Neural progenitor cell (in vitro differentiated cells): Measurements from ENCODE around the gene CABP5. TPM values are rescaled to one million over a fixed set of nuclear protein-coding genes. Genes with fewer than 3 reads are reported as not detected.
"Not testable (repeated sequence)": the region's sequence is repeated elsewhere in the genome, so short reads cannot be mapped to it uniquely, and the experiment has no call there.

Source experiments
- DNase-seq: peaks from one replicate; pipeline ENCODE4 v3.0.0-alpha.2; 2016; ENCODE audit warnings: low spot score
- H2AFZ ChIP-seq: fragments of 200-600 bp; sonication (generic); replicated peaks from 2 replicates; pipeline ENCODE4 v1.6.1; 2016; ENCODE audit warnings: antibody characterized with exemption
- H3F3A ChIP-seq: fragments of 200-600 bp; sonication (generic); 2 replicates; pipeline ENCODE4 v1.6.1; 2016; ENCODE audit warnings: antibody characterized with exemption, low read depth
- H3K27ac ChIP-seq: fragments of 200-600 bp; sonication (generic); 2 replicates; pipeline ENCODE4 v1.5.1; 2016; ENCODE audit warnings: mild to moderate bottlenecking
- H3K27me3 ChIP-seq: fragments of 200-600 bp; sonication (generic); 2 replicates; pipeline ENCODE4 v1.6.1; 2016; ENCODE audit warnings: mild to moderate bottlenecking, moderate library complexity
- H3K36me3 ChIP-seq: fragments of 200-600 bp; sonication (generic); 2 replicates; pipeline ENCODE4 v1.5.1; 2016
- H3K4me1 ChIP-seq: fragments of 200-600 bp; sonication (generic); 2 replicates; pipeline ENCODE4 v1.6.1; 2016; ENCODE audit warnings: mixed run types
- H3K4me2 ChIP-seq: fragments of 200-600 bp; sonication (generic); 2 replicates; pipeline ENCODE4 v1.6.1; 2016
- H3K4me3 ChIP-seq: fragments of 200-600 bp; sonication (generic); 2 replicates; pipeline ENCODE4 v1.5.1; 2016
- H3K79me2 ChIP-seq: fragments of 200-600 bp; sonication (generic); 2 replicates; pipeline ENCODE4 v1.6.1; 2016; ENCODE audit warnings: low read depth
- H3K9ac ChIP-seq: fragments of 200-600 bp; sonication (generic); 2 replicates; pipeline ENCODE4 v1.6.1; 2016
- H3K9me3 ChIP-seq: fragments of 200-600 bp; sonication (generic); 2 replicates; pipeline ENCODE4 v1.5.1; 2016; ENCODE audit warnings: low read depth
- H4K20me1 ChIP-seq: fragments of 200-600 bp; sonication (generic); 2 replicates; pipeline ENCODE4 v1.6.1; 2016; ENCODE audit warnings: low read depth
- H3K27ac Mint-ChIP-seq: 3 replicates; pipeline ENCODE4 v1.8.0; 2021; ENCODE audit warnings: mixed read lengths
- H3K27me3 Mint-ChIP-seq: 2 replicates; pipeline ENCODE4 v1.8.0; 2022; ENCODE audit warnings: low read depth, mild to moderate bottlenecking, inconsistent platforms, moderate library complexity, mixed read lengths; ENCODE audit not compliant: insufficient read depth
- H3K36me3 Mint-ChIP-seq: 3 replicates; pipeline ENCODE4 v1.8.0; 2021; ENCODE audit warnings: mixed read lengths
- H3K4me1 Mint-ChIP-seq: 3 replicates; pipeline ENCODE4 v1.8.0; 2021; ENCODE audit warnings: mixed read lengths
- H3K4me3 Mint-ChIP-seq: 3 replicates; pipeline ENCODE4 v1.8.0; 2021; ENCODE audit warnings: mild to moderate bottlenecking, moderate library complexity, mixed read lengths
- H3K9me3 Mint-ChIP-seq: 3 replicates; pipeline ENCODE4 v1.8.0; 2020; ENCODE audit warnings: mixed read lengths
- CTCF ChIP-seq: fragments of 200-600 bp; sonication (generic); IDR thresholded peaks from 2 replicates; pipeline ENCODE4 v1.5.1; 2017; ENCODE audit warnings: antibody characterized with exemption, mild to moderate bottlenecking
- EZH2 ChIP-seq: fragments of 200-600 bp; sonication (generic); IDR thresholded peaks from 2 replicates; pipeline ENCODE4 v1.6.1; 2017; ENCODE audit warnings: antibody characterized with exemption, mild to moderate bottlenecking, moderate library complexity
- EZH2phosphoT487 ChIP-seq: fragments of 200-600 bp; sonication (generic); IDR thresholded peaks from 2 replicates; pipeline ENCODE4 v1.6.1; 2017; ENCODE audit warnings: antibody characterized with exemption
- total RNA-seq: library from RNA; depleted of rRNA; stranded (reverse); fragments of >200 nt; gene quantifications from 2 replicates; pipeline ENCODE4 v1.2.3, GENCODE V29; 2015; ENCODE audit warnings: low replicate concordance

Gene CABP5
- total RNA-seq = not detected in 2 replicates

- no peak for DNase-seq
- Histone ChIP-seq H3K4me2 (no peak within 1 kb of the TSS), H3K9me3 (no peaks in the 10 kb centered on the region), H3K4me3 (no peak within 1 kb of the TSS), H3K4me1 (no peaks in the 10 kb centered on the region), H3F3A (no peaks in the 10 kb centered on the region), H2AFZ (no peak within 1 kb of the TSS), H3K9ac (no peak within 1 kb of the TSS), H3K27ac (no peak within 1 kb of the TSS), H3K27me3 (no peaks in the 10 kb centered on the region), H3K36me3 (no peaks in the 10 kb centered on the region), H4K20me1 (no peaks in the 10 kb centered on the region), H3K79me2 (no peaks in the 10 kb centered on the region)
- Mint-ChIP-seq H3K27ac (no peak within 1 kb of the TSS), H3K27me3 (peaks cover 11% of the 10 kb centered on the region), H3K4me1 (no peaks in the 10 kb centered on the region), H3K4me3 (no peak within 1 kb of the TSS), H3K9me3 (peaks cover 16% of the 10 kb centered on the region), H3K36me3 (no peaks in the 10 kb centered on the region)
- TF ChIP-seq EZH2phosphoT487 (no peak), CTCF (no peak)
Measured at GRCh38 chr19:48043675-48044258, at the start of gene CABP5. TSS of gene CABP5 (minus strand) at chr19:48044079. CDS start at chr19:48043922, 157 bp downstream.

- not testable (repeated sequence) for H3K79me2 ChIP-seq, H3K4me2 ChIP-seq, DNase-seq, H3K36me3 ChIP-seq, H3K27me3 ChIP-seq, H2AFZ ChIP-seq, H3F3A ChIP-seq, H3K4me3 ChIP-seq, H3K9me3 ChIP-seq, H3K36me3 Mint-ChIP-seq, H3K9ac ChIP-seq, H3K27ac Mint-ChIP-seq, H3K27ac ChIP-seq, H4K20me1 ChIP-seq, H3K4me1 ChIP-seq, H3K4me3 Mint-ChIP-seq
- Mint-ChIP-seq H3K4me1 (peaks cover 19% of the 10 kb centered on the region), H3K9me3 (peaks cover 16% of the 10 kb centered on the region), H3K27me3 (peaks cover 13% of the 10 kb centered on the region)
Measured at GRCh38 chr19:48091111-48091718, 47.3 kb upstream of the CABP5 start.

GRCh38 chr19:48090281-48090802 is 46.5 kb upstream of the CABP5 start:
- H2AFZ ChIP-seq = no peak overlapping the region

GRCh38 chr19:48088991-48089390 is 45.1 kb upstream of the CABP5 start:
- H3K4me2 ChIP-seq, H2AFZ ChIP-seq, H3K27ac Mint-ChIP-seq, H3K36me3 ChIP-seq, H3F3A ChIP-seq, H3K4me3 ChIP-seq, H3K27ac ChIP-seq, DNase-seq, H3K79me2 ChIP-seq, H3K4me3 Mint-ChIP-seq, H3K9ac ChIP-seq, H3K9me3 ChIP-seq, H3K4me1 ChIP-seq, H3K36me3 Mint-ChIP-seq, H4K20me1 ChIP-seq, H3K27me3 Mint-ChIP-seq, H3K27me3 ChIP-seq: not testable (repeated sequence)
- Mint-ChIP-seq H3K9me3 (peaks cover 13% of the 10 kb centered on the region), H3K4me1 (peaks cover 23% of the 10 kb centered on the region)

More at GRCh38 chr19:48090281-48090802, 46.5 kb upstream of the CABP5 start:
- H3K4me2 ChIP-seq = no peak overlapping the region
- DNase-seq = no peak
- H3K4me1 ChIP-seq = no peaks in the 10 kb centered on the region
- no peaks in the 10 kb centered on the region for H3K79me2 ChIP-seq
- H3K4me3 ChIP-seq = no peak overlapping the region
- peaks cover 16% of the 10 kb centered on the region for H3K9me3 Mint-ChIP-seq
- H3K4me1 Mint-ChIP-seq = peaks cover 22% of the 10 kb centered on the region
- no peak overlapping the region for H3K9ac ChIP-seq
- H3K27me3 ChIP-seq = no peaks in the 10 kb centered on the region
- H4K20me1 ChIP-seq = no peaks in the 10 kb centered on the region
- TF ChIP-seq EZH2phosphoT487 (no peak), EZH2 (no peak), CTCF (no peak)
- no peaks in the 10 kb centered on the region for H3K9me3 ChIP-seq
- H3K27ac ChIP-seq = no peak overlapping the region
- H3K4me3 Mint-ChIP-seq = no peak overlapping the region
- H3K36me3 ChIP-seq = no peaks in the 10 kb centered on the region
- no peaks in the 10 kb centered on the region for H3K36me3 Mint-ChIP-seq
- H3K27ac Mint-ChIP-seq = no peak overlapping the region
- H3F3A ChIP-seq = no peaks in the 10 kb centered on the region
- peaks cover 13% of the 10 kb centered on the region for H3K27me3 Mint-ChIP-seq
